Activated CD8-positive, alpha-beta memory T cell treated with anti-CD3 and anti-CD28 coated beads for 4 hours (primary cell): Measurements from ENCODE around the gene CNNM4.
A peak's percentile ranks its signal among the peaks of the same experiment; 100 is the strongest.

Experiments
- DNase-seq, 2 donors: peaks; one replicate each; pipeline ENCODE4 v3.0.0-alpha.2; 2020; ENCODE audit warnings: low read depth in 2 of 2

CNNM4 gene

DNA sequence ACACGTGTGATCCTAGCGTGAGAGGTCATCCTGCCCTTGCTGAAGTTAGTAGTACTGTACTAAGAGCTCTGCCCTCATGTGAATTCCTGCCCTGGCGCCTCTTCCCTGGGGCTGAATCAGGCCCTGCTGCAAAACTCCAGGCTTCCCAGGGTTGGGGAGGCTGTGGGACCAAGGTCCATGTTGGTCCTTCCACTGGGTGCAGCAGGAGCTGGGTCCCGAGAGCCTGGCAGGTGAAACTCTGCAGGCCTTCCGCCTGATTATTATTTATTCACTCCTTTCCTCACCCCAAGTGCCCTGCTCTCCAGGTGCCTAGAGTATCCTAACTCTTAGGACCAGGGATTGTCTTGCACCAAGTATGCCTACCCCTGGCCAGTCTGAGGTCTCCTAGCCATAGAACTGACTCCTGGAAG is 50.1 kb downstream of the CNNM4 start:
- no peak for DNase-seq

DNA sequence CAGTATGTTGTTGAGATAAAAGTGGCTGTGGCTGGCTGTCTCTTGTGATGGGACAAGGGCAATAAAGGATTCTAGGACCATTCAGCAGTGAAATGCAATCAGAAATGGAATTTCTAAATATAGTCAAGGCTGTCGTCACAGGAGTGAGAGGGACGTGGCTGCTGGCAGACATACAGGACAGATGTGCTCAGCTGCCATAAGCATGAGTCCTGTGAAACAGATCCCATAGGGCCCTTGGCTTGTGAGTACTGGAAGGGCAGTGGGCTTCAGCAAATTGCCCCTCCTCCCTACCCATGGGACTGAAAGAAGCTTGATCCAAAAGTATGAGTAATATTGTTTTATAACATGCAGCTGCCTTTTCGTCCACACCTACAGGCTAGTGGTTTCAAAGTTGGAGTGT is 51.2 kb downstream of the CNNM4 start:
- DNase-seq, result no peak

DNA sequence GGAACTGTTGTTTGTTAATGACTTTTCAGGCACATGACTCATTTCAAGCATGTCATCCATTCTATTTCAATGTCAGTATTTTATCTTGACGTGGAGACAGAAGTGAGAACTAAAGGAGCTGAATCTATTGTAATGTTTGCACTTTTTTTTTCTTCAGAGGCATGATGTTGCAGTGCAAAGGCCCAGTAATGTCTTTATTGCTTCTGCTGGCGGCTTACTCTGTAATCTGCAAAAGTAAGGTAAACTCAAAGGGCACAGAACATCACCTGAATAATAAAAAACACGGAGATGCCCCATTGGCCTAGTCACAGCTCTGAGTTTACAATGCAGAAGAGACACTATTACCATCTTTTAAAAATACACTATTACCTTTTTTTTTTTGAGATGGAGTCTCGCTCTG is 53.0 kb downstream of the CNNM4 start:
- DNase-seq, result no peak

DNA sequence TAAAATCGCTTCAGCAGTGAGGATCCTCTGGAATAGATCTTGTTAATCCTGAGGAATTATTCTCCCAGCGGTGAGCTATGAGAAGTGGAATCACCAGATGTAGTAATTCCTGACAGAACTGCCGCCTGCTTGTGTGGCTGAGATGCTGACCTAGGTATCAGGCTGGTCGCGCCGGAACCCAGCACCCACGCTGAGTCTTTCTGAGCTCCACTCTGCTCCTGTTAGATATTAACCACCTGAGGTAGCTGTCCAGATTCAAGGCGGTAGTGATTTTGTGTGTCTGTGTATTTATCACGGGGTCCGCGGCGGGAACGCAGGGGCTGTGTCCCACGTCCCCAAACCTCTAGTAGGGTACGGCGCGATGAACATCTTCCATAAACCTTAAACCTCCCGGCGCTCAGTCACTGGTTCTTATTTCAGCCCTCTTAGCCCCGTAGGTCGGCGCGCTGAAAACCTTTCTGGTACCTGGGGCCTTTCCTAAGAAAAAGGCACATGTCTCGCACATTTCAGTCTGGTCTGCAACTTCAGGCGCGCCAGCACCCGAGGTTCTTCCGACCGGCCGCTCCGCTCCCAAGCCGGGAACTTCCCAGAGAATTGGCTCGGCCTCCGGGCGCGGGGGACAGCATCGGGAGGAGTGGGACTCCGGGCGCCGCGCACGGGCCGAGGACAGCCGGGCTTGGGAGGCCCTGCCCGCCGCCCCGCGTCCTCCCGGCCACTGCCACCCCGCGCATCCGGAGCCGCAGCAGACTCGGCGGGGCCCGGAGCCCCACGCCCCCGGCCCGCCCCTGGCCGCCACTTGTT is 54.8 kb downstream of the CNNM4 start:
- no peak for DNase-seq

DNA sequence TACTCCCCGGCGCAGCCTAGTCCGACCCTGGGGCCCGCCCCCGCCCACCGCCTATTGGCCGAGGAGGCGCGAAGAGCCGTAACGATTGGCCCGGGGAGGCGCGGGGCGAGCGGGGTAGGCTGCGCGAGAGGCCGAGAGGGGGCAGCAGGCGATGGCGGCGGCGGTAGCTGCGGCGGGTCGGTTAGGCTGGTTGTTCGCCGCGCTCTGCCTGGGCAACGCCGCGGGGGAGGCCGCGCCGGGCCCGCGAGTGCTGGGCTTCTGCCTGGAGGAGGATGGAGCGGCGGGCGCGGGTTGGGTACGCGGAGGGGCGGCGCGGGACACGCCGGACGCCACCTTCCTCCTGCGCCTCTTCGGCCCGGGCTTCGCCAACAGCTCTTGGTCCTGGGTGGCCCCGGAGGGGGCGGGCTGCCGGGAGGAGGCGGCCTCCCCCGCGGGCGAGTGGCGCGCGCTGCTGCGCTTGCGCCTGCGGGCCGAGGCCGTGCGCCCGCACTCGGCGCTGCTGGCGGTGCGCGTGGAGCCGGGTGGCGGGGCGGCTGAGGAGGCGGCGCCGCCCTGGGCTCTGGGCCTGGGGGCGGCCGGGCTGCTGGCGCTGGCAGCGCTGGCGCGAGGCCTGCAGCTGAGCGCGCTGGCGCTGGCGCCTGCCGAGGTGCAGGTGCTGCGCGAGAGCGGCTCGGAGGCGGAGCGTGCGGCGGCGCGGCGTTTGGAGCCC is 55.6 kb downstream of the CNNM4 start, which contains the start of gene CNNM3:
Gene CNNM3 (plus strand): TSS at position 142 of the 709 bp plus-strand sequence. CDS start 10 bp downstream, at position 152.
- DNase-seq, result peak; percentile 91

DNA sequence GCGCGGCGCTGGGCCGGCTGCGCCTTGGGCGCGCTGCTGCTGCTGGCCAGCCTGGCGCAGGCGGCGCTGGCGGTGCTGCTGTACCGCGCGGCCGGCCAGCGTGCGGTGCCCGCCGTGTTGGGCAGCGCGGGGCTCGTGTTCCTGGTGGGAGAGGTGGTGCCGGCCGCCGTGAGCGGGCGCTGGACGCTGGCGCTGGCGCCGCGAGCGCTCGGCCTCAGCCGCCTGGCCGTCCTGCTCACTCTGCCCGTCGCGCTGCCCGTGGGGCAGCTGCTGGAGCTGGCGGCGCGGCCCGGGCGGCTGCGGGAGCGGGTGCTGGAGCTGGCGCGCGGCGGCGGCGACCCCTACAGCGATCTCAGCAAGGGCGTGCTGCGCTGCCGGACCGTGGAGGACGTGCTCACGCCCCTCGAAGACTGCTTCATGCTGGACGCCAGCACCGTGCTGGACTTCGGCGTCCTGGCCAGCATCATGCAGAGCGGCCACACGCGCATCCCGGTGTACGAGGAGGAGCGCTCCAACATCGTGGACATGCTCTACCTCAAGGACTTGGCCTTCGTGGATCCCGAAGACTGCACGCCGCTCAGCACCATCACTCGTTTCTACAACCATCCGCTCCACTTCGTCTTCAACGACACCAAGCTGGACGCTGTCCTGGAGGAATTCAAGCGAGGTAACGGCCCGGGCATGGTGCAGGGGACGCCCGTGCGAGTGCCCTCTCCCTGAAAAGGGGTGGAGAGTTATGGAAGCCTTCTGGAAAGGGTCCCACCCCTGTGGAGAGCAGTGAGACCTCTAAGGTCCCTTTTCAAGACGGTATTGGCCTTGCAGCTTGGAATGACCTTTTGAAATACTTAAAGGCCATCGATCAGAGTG is 56.4 kb downstream of the CNNM4 start:
- DNase-seq, result no peak

DNA sequence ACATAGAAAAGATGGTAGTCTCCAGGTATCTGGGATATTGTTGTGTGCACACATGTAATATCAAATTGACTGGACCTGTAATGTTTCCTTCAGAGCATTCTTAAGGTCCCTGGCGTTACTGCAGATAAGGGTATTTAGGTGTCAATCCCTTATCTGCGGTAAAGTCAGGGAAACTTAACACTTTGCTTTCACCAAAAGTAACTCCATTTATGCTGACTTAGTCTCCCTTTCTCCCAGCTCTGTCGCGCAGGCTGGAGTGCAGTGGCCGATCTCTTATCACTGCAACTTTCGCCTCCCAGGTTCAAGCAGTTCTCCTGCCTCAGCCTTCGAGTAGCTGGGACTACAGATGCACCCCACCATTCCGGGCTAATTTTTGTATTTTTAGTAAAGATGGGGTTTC is 57.2 kb downstream of the CNNM4 start:
- DNase-seq, result no peak

DNA sequence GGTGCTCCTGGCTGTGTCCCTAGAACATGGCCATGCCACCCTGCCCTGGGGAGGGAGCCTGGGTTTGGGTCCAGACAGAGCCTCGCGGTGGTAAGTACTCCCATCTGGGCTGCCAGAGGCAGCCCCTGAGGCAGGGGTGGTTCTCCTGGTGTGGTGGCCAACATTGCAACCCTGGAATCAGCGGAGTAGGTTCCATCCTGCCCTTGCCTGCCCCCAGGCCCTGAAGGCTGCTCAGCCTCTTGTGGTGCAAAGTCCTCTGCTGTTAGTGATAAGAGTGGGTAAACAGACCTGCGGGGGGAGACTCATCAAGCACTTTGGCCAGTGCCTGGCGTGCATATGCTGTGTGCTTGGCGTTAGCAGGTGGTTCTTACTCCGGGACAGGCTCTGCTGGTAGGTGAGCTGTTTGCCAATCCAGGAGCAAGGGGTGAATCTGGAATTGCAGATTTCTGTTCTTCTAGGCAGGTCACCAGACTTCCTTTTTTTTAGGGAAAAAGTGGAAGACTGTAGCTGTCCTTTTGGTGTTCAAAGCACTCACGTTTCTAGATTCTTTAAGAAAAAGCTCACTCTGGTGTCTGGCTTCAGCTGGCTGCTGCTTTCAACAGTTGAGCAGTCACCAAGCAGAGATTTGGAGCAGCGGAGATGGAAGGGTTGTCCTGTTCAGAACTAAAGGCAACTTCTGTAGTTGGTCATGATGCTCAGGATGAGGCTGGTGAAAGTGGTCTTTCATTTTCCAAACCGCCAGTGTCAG is 58.6 kb downstream of the CNNM4 start:
- no peak for DNase-seq

DNA sequence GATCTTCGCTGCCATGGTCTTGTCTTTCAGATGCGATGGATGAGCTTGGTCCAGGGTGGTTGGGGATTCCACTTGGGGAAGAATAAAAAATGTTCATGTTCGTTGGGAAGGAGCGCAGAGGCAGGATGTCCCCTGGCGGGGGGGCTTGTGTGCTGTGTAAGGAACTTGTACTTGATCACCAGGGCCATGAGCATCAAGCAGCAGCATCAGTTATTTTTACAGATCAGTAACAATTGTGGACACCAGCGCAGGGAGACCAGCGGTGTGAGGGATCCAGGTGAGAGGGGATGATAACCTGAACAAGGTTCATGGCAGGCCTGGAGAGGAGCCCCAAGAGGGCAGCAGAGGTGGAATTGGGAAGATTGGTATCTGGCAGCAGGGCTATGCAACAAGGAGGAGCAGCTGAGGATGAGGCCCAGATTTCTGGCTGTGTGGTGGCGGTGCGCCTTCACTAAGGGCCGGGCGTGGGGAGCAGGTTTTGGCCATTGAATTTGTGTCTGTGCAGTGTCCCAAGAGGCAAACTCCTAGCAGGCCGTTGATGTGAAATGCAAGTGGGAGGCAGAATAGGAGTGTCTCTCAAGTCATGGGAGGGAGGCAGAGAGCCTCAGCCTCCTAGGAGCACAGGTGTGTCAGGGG is 59.3 kb downstream of the CNNM4 start:
- DNase-seq, result no peak

DNA sequence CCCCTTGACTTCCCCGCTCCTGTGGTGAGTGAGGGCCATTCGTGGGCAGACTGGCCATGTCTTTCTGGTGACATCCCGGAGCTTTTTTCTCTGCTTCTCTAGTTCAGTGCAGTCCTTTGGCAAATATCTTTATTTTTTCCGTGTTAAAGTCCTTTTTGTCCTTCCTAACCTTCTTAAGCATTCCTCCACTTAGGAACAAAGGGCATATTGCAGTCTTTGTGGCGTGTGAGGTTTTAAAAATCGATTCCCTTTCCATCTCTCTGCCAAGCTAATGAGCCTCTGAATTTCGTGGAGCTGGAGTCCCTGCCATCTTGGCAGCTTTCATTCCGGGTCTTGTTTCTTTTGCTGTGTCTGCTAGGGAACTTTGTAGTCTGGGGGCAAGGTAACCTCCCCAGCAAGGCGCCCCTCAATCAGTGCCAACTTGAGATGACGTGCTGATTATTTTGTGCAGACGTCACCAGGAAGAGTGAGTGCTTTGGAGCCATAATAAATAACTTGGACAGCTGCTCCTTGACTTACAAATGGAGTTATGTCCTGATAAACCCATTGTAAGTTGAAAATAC is 60.5 kb downstream of the CNNM4 start:
- no peak for DNase-seq

DNA sequence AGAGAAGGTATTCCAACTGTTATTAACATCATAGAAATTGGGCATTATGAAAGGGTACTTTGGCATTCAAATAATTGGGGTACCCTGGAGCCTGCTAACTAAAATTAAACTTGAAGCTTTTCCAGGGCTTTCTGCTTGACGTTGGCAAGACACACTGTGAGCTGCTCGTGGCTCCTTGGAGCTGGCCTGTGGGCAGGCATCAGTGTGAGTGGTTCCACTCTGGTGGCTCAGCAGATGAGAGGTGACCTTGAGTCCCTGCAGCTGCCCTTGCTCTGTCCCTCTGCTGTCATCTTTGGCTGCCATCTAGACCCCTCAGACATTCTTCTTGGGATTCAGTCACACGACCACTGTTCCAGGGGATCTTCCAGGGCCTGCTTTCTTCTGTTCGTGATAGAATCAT is 62.1 kb downstream of the CNNM4 start:
- no peak for DNase-seq

DNA sequence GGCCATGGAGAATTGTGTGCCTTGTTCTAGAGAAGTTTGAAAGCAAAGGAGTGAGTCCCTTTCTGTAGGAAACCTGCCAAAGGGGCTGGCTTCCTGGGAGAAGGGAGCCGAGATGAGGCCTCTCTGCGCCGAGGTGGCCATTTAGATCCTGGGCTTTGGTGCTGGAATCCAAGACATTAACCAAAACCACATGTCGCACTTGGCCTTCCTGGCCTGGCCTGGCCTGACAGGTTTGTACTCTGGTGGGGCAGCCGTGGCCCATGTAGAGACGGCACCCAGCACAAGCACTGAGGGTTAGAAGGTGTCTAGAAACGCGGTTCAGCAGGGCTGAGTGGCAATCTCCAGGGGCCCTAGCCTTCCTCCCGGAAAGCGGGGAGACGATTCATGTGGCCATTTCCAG is 62.5 kb downstream of the CNNM4 start:
- no peak for DNase-seq

DNA sequence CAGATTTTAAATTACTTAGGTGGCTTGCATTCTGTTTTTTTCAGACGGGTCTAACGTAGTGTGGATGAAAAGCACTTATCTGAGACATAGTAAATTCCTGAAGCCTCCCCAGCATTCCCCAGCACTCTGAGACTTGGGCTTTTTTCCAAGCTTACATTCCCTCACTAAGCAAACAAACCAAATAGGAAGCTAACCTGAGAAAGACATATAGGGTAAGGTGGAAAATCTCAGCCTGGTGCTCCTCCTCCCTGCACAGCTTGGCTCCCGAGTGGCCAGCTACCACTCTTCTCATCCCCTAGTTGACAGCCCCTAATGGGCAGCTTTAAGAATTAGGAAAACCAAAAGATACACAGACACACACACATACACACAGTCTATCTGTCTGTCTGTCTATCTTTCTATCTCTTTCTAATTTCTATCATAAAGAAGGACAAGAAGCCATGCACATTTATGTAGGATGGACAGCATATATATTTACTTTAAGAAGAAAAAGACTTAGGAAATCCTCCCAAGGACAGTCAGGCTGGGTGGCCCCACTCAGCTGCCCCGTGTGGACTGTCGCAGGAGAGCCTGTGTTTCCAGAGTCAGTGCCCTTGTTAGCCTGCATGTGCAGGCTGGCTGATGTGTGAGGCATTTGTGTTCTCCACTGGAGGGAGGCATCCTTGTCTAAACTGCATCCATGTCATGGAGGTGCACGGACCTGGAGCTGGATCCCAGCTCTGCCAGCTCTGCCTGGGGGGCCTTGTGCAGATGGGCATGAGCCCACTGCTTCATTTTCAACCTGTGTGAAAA is 63.6 kb downstream of the CNNM4 start:
- no peak for DNase-seq

DNA sequence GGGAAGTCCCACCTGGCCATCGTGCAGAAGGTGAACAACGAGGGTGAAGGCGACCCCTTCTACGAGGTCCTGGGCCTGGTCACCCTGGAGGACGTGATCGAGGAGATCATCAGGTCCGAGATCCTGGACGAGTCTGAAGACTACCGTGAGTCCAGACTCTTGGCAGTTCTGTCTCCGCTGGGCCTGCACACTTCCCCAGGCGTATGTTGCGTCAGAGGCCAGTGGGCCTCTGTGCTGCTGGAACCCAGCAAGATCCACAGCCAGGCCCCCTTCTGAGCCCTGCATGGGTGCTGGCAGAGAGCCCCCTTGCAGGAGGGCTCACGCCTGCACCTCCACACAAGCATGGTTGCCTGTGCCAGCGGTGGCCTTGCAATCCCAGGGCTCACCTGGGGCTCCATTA is 64.4 kb downstream of the CNNM4 start:
- no peak for DNase-seq

DNA sequence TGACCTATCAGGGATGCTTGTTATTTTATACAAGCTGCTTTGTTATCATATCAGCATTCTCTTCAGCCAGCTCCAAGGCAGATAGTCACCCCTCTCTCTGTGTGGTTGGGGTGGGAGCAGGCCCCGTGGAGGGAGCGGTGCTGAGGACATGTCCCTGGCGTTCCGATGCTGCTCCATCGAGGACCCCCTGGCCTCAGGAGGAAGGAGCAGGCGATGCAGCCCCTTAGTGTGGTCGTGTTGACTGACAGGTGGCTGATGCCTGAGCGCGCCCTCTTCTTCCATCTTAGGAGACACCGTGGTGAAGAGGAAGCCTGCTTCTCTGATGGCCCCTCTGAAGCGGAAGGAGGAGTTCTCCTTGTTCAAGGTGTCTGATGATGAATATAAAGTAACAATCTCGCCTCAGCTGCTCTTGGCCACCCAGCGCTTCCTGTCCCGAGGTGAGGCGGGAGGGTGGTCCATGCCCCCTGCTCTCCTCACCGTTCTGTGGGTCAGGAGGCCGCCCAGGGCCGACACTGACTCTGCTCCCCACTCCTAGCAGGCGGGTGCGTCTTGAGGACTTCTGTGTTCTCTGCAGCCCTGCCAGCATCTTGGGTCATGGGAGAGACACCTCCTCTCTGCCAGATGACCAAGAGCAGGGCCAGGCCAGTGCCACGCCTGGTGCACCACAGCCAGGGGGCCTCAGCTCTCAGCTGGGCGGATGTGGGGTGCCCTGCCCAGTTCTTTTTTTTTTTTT is 66.0 kb downstream of the CNNM4 start:
- no peak for DNase-seq

DNA sequence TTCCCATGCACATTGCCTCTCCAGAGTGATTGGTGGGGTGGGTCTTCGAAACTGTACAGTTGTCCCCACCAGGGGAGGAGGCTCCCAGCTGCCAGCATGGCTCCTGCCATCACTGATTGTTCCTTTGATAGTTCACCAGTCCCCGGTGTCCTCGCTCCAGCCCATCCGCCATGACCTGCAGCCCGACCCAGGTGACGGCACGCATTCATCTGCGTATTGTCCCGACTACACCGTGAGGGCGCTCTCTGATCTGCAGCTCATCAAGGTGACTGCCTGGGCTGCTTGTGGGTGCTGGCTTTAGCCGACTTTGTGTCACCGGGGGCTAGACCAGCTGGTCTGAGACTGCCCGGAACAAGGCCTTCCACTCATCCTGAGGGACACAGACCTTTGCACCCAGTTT is 67.7 kb downstream of the CNNM4 start:
- DNase-seq, result no peak

DNA sequence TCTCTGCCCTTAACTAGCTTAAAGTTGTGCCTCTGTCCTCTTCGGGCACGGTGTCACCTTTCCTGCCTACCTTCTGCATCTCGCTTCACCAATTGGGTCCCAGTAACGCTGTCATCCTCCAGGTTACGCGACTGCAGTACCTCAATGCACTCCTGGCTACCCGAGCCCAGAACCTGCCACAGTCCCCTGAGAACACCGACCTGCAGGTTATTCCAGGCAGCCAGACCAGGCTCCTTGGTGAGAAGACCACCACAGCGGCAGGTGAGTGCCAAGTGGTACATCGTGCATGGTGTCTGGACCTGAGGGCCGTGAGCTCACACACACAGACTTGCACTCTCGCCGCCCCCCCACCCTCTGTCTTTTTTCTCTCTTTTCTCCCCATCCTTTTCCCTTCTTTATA is 68.2 kb downstream of the CNNM4 start:
- no peak for DNase-seq

DNA sequence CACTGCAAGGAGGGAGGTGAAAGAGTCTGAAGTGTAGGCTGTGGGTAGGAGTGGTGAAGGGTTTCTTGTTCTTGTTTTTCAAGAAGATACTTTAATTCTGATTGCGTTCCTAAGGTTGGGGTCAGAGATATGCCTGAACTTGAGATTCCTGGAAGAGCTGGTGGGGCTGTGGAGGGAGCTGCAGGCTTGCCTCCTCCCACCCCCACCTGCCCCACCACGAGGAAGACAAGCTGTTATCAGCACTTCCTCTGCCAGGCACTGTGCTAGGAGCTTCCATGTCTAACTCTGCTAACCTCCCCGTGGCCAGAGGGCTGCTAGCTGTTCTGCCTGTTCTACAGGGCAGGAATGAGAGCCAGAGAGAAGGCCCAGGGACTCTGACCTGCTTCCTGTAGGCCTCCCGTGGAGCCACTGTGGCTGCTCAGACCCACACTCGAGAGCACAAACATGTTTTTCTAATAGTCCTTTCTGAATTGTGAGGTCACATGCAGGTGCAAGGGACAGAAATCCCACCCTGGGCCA is 69.4 kb downstream of the CNNM4 start:
- no peak for DNase-seq

DNA sequence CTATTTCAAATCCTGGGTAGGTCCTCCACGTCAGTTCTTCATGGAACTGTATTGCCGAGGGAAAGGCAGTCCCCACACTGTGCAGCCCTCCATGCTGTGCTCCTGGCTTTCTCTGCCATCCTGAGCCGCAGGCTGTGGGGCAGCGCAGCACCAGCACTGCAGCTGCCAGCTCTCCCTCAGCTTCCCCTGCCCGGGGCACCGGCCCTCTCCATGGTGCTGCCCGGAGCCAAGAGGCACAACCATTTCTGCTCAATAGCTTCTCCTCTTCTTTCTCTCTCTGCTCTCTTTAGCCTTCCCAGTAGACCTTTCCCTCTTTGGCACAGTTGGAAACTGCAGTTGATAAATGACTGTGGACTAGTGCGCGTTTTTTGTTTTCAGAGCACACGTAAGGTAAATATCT is 71.0 kb downstream of the CNNM4 start:
- DNase-seq, result no peak
